Suprapubic skin (tissue), 3 donors: ENCODE measurements around the gene SLC35E4.

Source experiments
- CTCF ChIP-seq, 2 donors: fragments of 200-600 bp in 1 of 2; fragments of 450-650 bp in 1 of 2; sonication (generic) in 1 of 2; IDR thresholded peaks; one replicate each; pipeline ENCODE4 v1.5.1; 2016 to 2019; ENCODE audit warnings: antibody characterized with exemption in 2 of 2, mild to moderate bottlenecking in 1 of 2, moderate library complexity in 1 of 2
- POLR2A ChIP-seq, 2 donors: fragments of 450-650 bp; IDR thresholded peaks; one replicate each; pipeline ENCODE4 v1.6.1; 2017; ENCODE audit warnings: antibody characterized with exemption in 2 of 2, mild to moderate bottlenecking in 2 of 2, moderate library complexity in 2 of 2

- TF ChIP-seq CTCF (IDR thresholded peaks at IDR 0.05) = no peak
- TF ChIP-seq POLR2A (IDR thresholded peaks at IDR 0.05) = no peak
These were observed 54.0 kb downstream of the SLC35E4 start for GRCh38 chr22:30689622-30690021.
